HCT116 (cell line): ENCODE measurements around the gene NDC1. TPM values are rescaled to one million over a fixed set of nuclear protein-coding genes. Genes with fewer than 3 reads are reported as not detected.

Experiments
- ATAC-seq: fragments of 200-7000 bp; cut with Tn5 transposase; 2 replicates; pipeline ENCODE4 v1.9.1; 2020; ENCODE audit warnings: mild to moderate bottlenecking, moderate library complexity
- BruUV-seq: library from RNA; stranded (reverse); fragments of 400-500 nt; replicated peaks from 2 replicates; lab custom pipeline; 2021; lab: Mats Ljungman, UMichigan
- CTCF ChIA-PET: fragments of 300-600 bp; sonication (Branson Sonifier 250); formaldehyde crosslinking; loops from one replicate; lab custom pipeline; 2021; ENCODE audit warnings: antibody characterized with exemption; lab: Charles Lee
- POLR2A ChIA-PET: fragments of 300-600, 350-600 bp; sonication (Branson Sonifier 250); formaldehyde crosslinking; loops from one replicate; lab custom pipeline; 2021; ENCODE audit warnings: antibody characterized with exemption; lab: Charles Lee
- RAD21 ChIA-PET, 2 experiments: fragments of 300-600 bp; sonication (Branson Sonifier 250); formaldehyde crosslinking; loops; one replicate each; lab custom pipeline; 2023; ENCODE audit warnings: low total read pairs in 2 of 2; ENCODE audit not compliant: uncharacterized antibody in 2 of 2, unreplicated experiment in 2 of 2, low non-redundant PET in 1 of 2; lab: Charles Lee
- DNase-seq: peaks from one replicate; pipeline ENCODE4 v3.0.0-alpha.2; 2010; ENCODE audit warnings: low read depth, low spot score
- H2AFZ ChIP-seq: fragments of 200-600 bp; shearing (Covaris generic), sonication (generic); 2 replicates; pipeline ENCODE4 v1.6.1; 2017; ENCODE audit warnings: low read depth, mixed run types, mixed read lengths, antibody characterized with exemption, low read length; ENCODE audit not compliant: poor library complexity, severe bottlenecking
- H3K27ac ChIP-seq: 2 replicates; pipeline ENCODE4 v1.5.1; 2012; ENCODE audit warnings: low read depth, low read length
- H3K27me3 ChIP-seq: fragments of 200-600 bp; sonication (generic); 2 replicates; pipeline ENCODE4 v1.6.1; 2016; ENCODE audit warnings: mixed run types, low read length, mixed read lengths; ENCODE audit not compliant: insufficient read depth
- H3K36me3 ChIP-seq, 2 experiments: fragments of 200-500 bp in 1 of 2; fragments of 200-600 bp in 1 of 2; sonication (Bioruptor generic) in 1 of 2; sonication (generic) in 1 of 2; 2 replicates each; pipeline versions ENCODE4 v1.5.1 to v1.6.1; 2014 to 2016; ENCODE audit warnings: low read length in 2 of 2, inconsistent platforms in 1 of 2, mixed read lengths in 1 of 2, mixed run types in 1 of 2; ENCODE audit not compliant: insufficient read depth in 2 of 2, control insufficient read depth in 1 of 2
- H3K4me1 ChIP-seq, 2 experiments: fragments of 200-600 bp in 1 of 2; sonication (generic) in 1 of 2; 2 replicates each; pipeline versions ENCODE4 v1.5.1 to v1.6.1; 2012 to 2017; ENCODE audit warnings: low read length in 2 of 2, inconsistent platforms in 1 of 2, mild to moderate bottlenecking in 1 of 2, mixed read lengths in 1 of 2, mixed run types in 1 of 2, moderate library complexity in 1 of 2; ENCODE audit not compliant: insufficient read depth in 2 of 2, control insufficient read depth in 1 of 2
- H3K4me2 ChIP-seq: fragments of 200-600 bp; sonication (generic); 2 replicates; pipeline ENCODE4 v1.6.1; 2017; ENCODE audit warnings: mixed run types, low read length, mixed read lengths
- H3K4me3 ChIP-seq, 2 experiments: fragments of 200-600 bp in 1 of 2; sonication (generic) in 1 of 2; replicated peaks in 1 of 2; 2 replicates each; pipeline ENCODE4 v1.5.1; 2011 to 2016; ENCODE audit warnings: low read length in 2 of 2, control low read depth in 1 of 2, low read depth in 1 of 2, mild to moderate bottlenecking in 1 of 2, mixed read lengths in 1 of 2, mixed run types in 1 of 2
- H3K79me2 ChIP-seq: fragments of 200-600 bp; sonication (generic); 2 replicates; pipeline ENCODE4 v1.6.1; 2017; ENCODE audit warnings: mild to moderate bottlenecking, mixed run types, low read length, moderate library complexity, mixed read lengths; ENCODE audit not compliant: insufficient read depth
- H3K9ac ChIP-seq: fragments of 200-600 bp; sonication (generic); 2 replicates; pipeline ENCODE4 v1.6.1; 2016; ENCODE audit warnings: low read length, mixed read lengths
- H3K9me2 ChIP-seq: fragments of 200-600 bp; sonication (generic), shearing (Covaris generic); 2 replicates; pipeline ENCODE4 v1.6.1; 2017; ENCODE audit warnings: mixed run types, mild to moderate bottlenecking, moderate library complexity; ENCODE audit not compliant: insufficient read depth
- H3K9me3 ChIP-seq, 2 experiments: fragments of 200-500 bp in 1 of 2; fragments of 200-600 bp in 1 of 2; sonication (Bioruptor generic) in 1 of 2; sonication (generic) in 1 of 2; 2 replicates each; pipeline ENCODE4 v1.6.1; 2014 to 2017; ENCODE audit warnings: low read length in 2 of 2, mixed read lengths in 2 of 2, inconsistent platforms in 1 of 2, low read depth in 1 of 2, mild to moderate bottlenecking in 1 of 2, mixed run types in 1 of 2, moderate library complexity in 1 of 2; ENCODE audit not compliant: control insufficient read depth in 1 of 2, insufficient read depth in 1 of 2
- H4K20me1 ChIP-seq: fragments of 200-600 bp; sonication (generic), shearing (Covaris generic); 2 replicates; pipeline ENCODE4 v1.6.1; 2017; ENCODE audit warnings: mixed run types, mild to moderate bottlenecking, moderate library complexity; ENCODE audit not compliant: insufficient read depth
- CTCF ChIP-seq, 3 experiments: fragments of 200-600 bp in 1 of 3; sonication (generic) in 1 of 3; IDR thresholded peaks in 2 of 3; conservative IDR thresholded peaks in 1 of 3; 2 replicates each; pipeline ENCODE4 v1.5.1; 2012 to 2017; ENCODE audit warnings: low read depth in 2 of 3, low read length in 2 of 3, antibody characterized with exemption in 1 of 3, borderline replicate concordance in 1 of 3, control low read depth in 1 of 3, mild to moderate bottlenecking in 1 of 3, mixed read lengths in 1 of 3, mixed run types in 1 of 3, moderate library complexity in 1 of 3; ENCODE audit not compliant: insufficient read depth in 1 of 3
- EGR1 ChIP-seq: IDR thresholded peaks from 2 replicates; pipeline ENCODE4 v1.6.1; 2012; ENCODE audit warnings: low read depth
- RAD21 ChIP-seq: IDR thresholded peaks from 2 replicates; pipeline ENCODE4 v1.6.1; 2012; ENCODE audit warnings: low read depth, mild to moderate bottlenecking
- ZBTB33 ChIP-seq: IDR thresholded peaks from 2 replicates; pipeline ENCODE4 v1.6.1; 2011; ENCODE audit warnings: mild to moderate bottlenecking, low read length, moderate library complexity; ENCODE audit not compliant: insufficient replicate concordance; ENCODE audit errors: extremely low read depth
- ZNF274 ChIP-seq: fragments of 200-500 bp; sonication (Bioruptor generic); IDR thresholded peaks from 2 replicates; pipeline ENCODE4 v1.6.1; 2014; ENCODE audit warnings: mild to moderate bottlenecking, low read depth, low read length, inconsistent platforms
- intact Hi-C: fragments of 100-400 bp; cut with micrococcal nuclease; formaldehyde crosslinking; loops from 2 replicates; pipeline ENCODE4 v1.10.0; 2022
- total RNA-seq: library from RNA; stranded (reverse); gene quantifications from one replicate; pipeline ENCODE4 v1.2.1, GENCODE V29; 2021; ENCODE audit not compliant: unreplicated experiment

Gene NDC1
- total RNA-seq, 1 experiment from 2014 or later = 54.7 TPM

GRCh38 chr1:53725238-53725689 lies 112.8 kb downstream of the NDC1 start:
- ChIA-PET RAD21 (no interaction called here), POLR2A (no interaction called here), CTCF (interaction anchor here (1.4 to 1.8 kb wide), 2 partner anchors 10 to 239 kb away, joined by 3 to 9 read pairs; no protein-coding TSS in a partner anchor)
- no peaks in the 10 kb centered on the region for H3K79me2 ChIP-seq
- H3K27ac ChIP-seq = no peak overlapping the region
- H3K4me2 ChIP-seq = no peak overlapping the region
- H2AFZ ChIP-seq = no peak overlapping the region
- no peak overlapping the region for H3K9ac ChIP-seq
- H3K4me3 ChIP-seq = no peak overlapping the region
- H3K4me1 ChIP-seq = no peaks in the 10 kb centered on the region
- no peaks in the 10 kb centered on the region for H3K9me2 ChIP-seq
- no peak for TF ChIP-seq ZBTB33
- no peak for TF ChIP-seq ZNF274
- TF ChIP-seq RAD21 = peak; percentile 40; the same call in 1 of the 2 replicates
- TF ChIP-seq EGR1 = no peak
- peak in 2 of 3 experiments; percentile 26 to 31; a peak in 2 of 6 replicates for TF ChIP-seq CTCF (IDR thresholded peaks at IDR 0.05 in 2 of 3, conservative IDR thresholded peaks at IDR 0.05 in 1 of 3; ENCODE audit: borderline replicate concordance in 1 of 3, insufficient read depth in 1 of 3, low read depth in 2 of 3, low read length in 2 of 3)
- no peaks in the 10 kb centered on the region for H3K27me3 ChIP-seq
- H3K36me3 ChIP-seq = no peaks in the 10 kb centered on the region
- H4K20me1 ChIP-seq = no peaks in the 10 kb centered on the region
- DNase-seq (no peak), ATAC-seq (peak; percentile 82)
- no TSS peak for BruUV-seq
- intact Hi-C loops = no loop called here
- no peaks in the 10 kb centered on the region for H3K9me3 ChIP-seq
